Central memory CD8-positive, alpha-beta T cell (primary cell): ENCODE results near the gene TBC1D22A.

Source experiments
- ATAC-seq: fragments of 150-1000 bp; cut with Tn5 transposase; replicated peaks from 2 replicates; pipeline ENCODE4 v1.10.0; 2022; ENCODE audit warnings: mild to moderate bottlenecking, moderate FRiP score, moderate number of reproducible peaks; ENCODE audit not compliant: poor library complexity, severe bottlenecking; ENCODE audit errors: extremely low read depth
- DNase-seq, 2 donors: peaks; one replicate each; pipeline ENCODE4 v3.0.0; 2021; ENCODE audit warnings: low spot score in 2 of 2
- H3K27ac Mint-ChIP-seq: one replicate; pipeline ENCODE4 v1.8.0; 2022; ENCODE audit warnings: low read depth, mild to moderate bottlenecking, moderate library complexity, mixed read lengths
- H3K27me3 Mint-ChIP-seq: one replicate; pipeline ENCODE4 v1.8.0; 2022; ENCODE audit warnings: mixed read lengths
- H3K36me3 Mint-ChIP-seq: one replicate; pipeline ENCODE4 v1.8.0; 2022; ENCODE audit warnings: mild to moderate bottlenecking, moderate library complexity, mixed read lengths; ENCODE audit not compliant: insufficient read depth
- H3K4me1 Mint-ChIP-seq: one replicate; pipeline ENCODE4 v1.8.0; 2022; ENCODE audit warnings: mixed read lengths
- H3K4me3 Mint-ChIP-seq: one replicate; pipeline ENCODE4 v1.8.0; 2022; ENCODE audit warnings: mild to moderate bottlenecking, moderate library complexity, mixed read lengths
- H3K9me3 Mint-ChIP-seq: one replicate; pipeline ENCODE4 v1.8.0; 2022; ENCODE audit warnings: mixed read lengths

TBC1D22A gene

DNA sequence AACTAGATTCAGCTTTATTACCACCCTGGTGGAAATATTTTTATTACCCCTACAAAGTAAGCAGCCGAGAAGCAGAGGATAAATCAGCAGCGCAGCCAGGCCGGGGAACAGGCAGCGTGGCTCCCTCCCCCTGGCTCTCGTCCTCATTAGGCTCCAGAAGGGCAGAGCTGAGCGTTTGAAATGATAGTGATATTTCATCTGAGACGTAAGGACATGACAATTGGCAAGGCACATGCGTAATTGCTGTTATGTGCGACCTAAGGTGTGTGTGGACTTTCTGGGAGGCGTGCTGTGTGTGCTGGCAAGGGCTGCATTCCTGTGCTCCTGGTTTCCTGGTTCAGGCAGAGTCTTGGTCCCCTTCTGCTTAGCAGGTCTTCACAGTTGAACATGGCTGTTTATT, 247.8 kb downstream of the TBC1D22A start:
- Mint-ChIP-seq H3K27me3 (no peaks in the 10 kb centered on the region), H3K36me3 (peaks cover 6% of the 10 kb centered on the region), H3K4me1 (peaks cover 10% of the 10 kb centered on the region), H3K9me3 (no peaks in the 10 kb centered on the region), H3K4me3 (no peak overlapping the region), H3K27ac (no peak overlapping the region)
- ATAC-seq (no peak), DNase-seq (no peak)

GRCh38 chr22:47011131-47011858, 248.8 kb downstream of the TBC1D22A start:
- H3K9me3 Mint-ChIP-seq: no peaks in the 10 kb centered on the region
- H3K4me1 Mint-ChIP-seq: peaks cover 15% of the 10 kb centered on the region
- peaks cover 6% of the 10 kb centered on the region for H3K36me3 Mint-ChIP-seq
- no peak overlapping the region for H3K27ac Mint-ChIP-seq
- H3K4me3 Mint-ChIP-seq: no peak overlapping the region
- no peak for DNase-seq
- no peaks in the 10 kb centered on the region for H3K27me3 Mint-ChIP-seq
- no peak for ATAC-seq

DNA sequence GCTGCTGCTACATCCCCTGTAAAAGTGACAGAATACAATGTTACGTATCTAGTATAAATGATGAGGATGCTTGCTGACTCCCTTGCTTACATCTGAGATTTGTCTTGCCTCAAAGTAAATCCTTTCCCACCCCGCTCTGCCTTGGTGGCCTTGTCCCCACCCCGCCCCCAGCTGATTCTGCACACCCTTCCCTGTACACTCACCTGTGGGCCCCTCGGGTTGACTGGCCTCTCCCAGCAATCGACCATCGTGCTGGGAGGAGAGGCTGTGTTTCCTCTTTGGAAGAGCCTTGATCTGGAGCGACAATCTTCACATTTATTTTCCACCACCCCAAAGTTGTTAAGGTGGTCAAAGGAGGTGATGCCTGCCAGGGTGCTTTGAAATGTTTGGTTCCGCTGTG, 249.4 kb downstream of the TBC1D22A start:
- Mint-ChIP-seq H3K9me3 (no peaks in the 10 kb centered on the region), H3K4me1 (peaks cover 15% of the 10 kb centered on the region), H3K27ac (no peak overlapping the region), H3K36me3 (peaks cover 6% of the 10 kb centered on the region), H3K27me3 (no peaks in the 10 kb centered on the region), H3K4me3 (no peak overlapping the region)
- no peak for DNase-seq
- no peak for ATAC-seq

DNA sequence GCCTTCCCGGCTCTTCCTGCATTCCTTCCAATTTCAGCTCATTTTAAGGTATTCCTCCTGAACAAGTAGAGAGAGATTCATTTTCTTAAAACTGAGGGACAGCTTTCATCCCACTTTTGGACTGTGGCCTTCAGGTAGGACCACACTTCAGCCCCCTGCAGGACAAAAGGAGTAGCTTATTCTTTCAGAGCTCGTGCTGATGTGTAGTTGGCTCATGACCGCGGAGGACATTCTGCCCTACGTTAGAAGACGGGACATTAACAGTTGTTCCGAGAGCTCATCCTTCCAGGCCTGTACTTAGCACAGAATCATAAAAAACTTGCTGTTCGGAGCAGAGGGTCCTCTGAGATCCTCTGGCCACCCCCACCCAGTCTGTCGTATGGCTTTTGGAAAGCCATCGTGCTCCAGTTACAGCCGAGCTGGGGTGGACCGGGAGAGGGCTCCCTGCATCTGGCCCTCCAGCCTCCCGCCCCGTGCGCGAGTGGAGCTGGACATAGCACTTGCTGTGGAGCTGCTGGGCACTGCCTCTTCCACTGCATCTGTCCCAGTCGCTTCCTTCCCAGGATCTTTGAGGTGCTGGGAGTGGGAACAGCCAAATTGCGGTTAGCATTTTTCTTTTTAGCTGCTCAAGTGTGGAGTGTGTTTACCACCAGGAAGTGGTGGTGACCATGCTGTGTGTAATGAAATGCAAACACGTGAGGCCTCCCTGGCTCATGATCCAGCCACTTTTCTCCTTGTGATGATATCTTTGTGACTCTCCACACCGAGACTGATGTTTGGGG, 250.3 kb downstream of the TBC1D22A start:
- H3K9me3 Mint-ChIP-seq: no peaks in the 10 kb centered on the region
- no peak overlapping the region for H3K4me3 Mint-ChIP-seq
- no peaks in the 10 kb centered on the region for H3K27me3 Mint-ChIP-seq
- peaks cover 15% of the 10 kb centered on the region for H3K4me1 Mint-ChIP-seq
- ATAC-seq: no peak
- no peak overlapping the region for H3K27ac Mint-ChIP-seq
- no peak for DNase-seq
- peaks cover 11% of the 10 kb centered on the region for H3K36me3 Mint-ChIP-seq

DNA sequence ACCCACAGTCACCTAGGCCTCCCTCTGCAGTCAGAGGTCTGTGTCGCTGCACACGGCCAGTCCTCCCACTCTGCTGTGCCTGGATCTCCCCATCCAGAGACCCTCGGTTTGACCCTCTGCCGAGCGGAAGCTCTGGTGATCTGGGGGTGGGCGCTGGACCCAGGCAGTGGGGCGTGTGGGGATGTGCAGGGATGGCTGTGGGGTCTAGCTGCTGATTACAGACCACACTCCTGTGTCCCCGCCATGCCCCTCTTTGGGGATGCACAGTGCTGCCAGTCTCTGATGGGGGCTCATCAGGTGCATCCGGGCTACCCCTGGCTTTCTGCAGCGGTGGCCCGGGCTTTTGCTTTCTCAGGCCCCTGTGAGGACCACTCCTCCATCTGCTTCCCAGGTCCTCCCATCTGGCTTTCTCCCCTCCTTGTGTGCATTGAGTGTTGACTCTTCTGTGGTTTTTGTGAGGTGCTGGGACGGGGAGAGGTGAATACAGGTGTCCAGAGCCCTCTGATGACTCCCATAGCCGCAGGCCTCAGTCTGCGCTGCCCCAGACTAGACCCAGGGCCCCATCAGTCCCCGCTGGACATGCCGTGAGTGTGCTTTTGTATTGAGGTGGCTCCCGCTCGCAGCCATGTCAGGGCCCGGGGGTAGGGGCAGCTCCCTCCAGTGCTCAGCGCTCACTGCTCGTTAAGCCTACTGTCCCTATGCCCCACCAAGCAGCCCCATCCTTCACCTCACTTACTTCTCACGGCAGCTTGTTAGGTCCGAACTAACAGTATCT, 251.6 kb downstream of the TBC1D22A start:
- Mint-ChIP-seq H3K9me3 (no peaks in the 10 kb centered on the region), H3K27me3 (no peaks in the 10 kb centered on the region)

GRCh38 chr22:47014636-47015345, 252.3 kb downstream of the TBC1D22A start:
- ATAC-seq: no peak

More for the DNA sequence above, 251.6 kb downstream of the TBC1D22A start:
- no peak overlapping the region for H3K4me3 Mint-ChIP-seq
- peaks cover 11% of the 10 kb centered on the region for H3K36me3 Mint-ChIP-seq
- ATAC-seq: no peak
- peaks cover 19% of the 10 kb centered on the region for H3K4me1 Mint-ChIP-seq
- no peak for DNase-seq
- H3K27ac Mint-ChIP-seq: no peak overlapping the region

GRCh38 chr22:47015589-47016178, 253.2 kb downstream of the TBC1D22A start:
- Mint-ChIP-seq H3K4me3 (no peak overlapping the region), H3K36me3 (peaks cover 11% of the 10 kb centered on the region), H3K27me3 (no peaks in the 10 kb centered on the region), H3K9me3 (no peaks in the 10 kb centered on the region), H3K27ac (peak overlapping the region; percentile 25), H3K4me1 (peaks cover 30% of the 10 kb centered on the region)
- no peak for DNase-seq
- no peak for ATAC-seq

More at GRCh38 chr22:47014636-47015345, 252.3 kb downstream of the TBC1D22A start:
- no peaks in the 10 kb centered on the region for H3K9me3 Mint-ChIP-seq
- H3K4me1 Mint-ChIP-seq: peaks cover 26% of the 10 kb centered on the region
- no peak overlapping the region for H3K27ac Mint-ChIP-seq
- H3K4me3 Mint-ChIP-seq: no peak overlapping the region
- no peaks in the 10 kb centered on the region for H3K27me3 Mint-ChIP-seq
- H3K36me3 Mint-ChIP-seq: peaks cover 11% of the 10 kb centered on the region
- DNase-seq: no peak

DNA sequence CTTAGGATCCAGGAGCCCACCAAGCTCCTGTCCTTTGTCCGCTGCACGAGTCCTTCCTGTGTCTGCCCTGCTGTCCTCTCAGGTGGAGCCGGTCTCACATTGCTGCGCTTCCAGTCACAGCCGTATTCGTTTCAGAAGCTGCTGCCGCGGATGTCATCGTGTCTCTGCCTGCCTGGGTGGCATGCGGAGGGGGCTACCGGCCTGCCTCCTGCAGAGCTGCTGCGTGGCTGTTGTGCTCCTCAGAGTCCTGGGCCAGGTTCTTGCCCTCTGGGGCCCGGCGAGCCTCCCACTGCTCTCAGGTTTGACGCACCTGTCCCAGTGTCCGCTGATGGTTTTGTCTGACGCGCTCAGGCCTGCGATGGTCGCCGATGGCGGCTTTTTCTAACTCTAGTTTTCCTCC, 254.2 kb downstream of the TBC1D22A start:
- ATAC-seq (no peak), DNase-seq (no peak)
- H3K27ac Mint-ChIP-seq: peak overlapping the region; percentile 68
- no peak overlapping the region for H3K4me3 Mint-ChIP-seq
- no peaks in the 10 kb centered on the region for H3K9me3 Mint-ChIP-seq
- H3K4me1 Mint-ChIP-seq: peaks cover 34% of the 10 kb centered on the region
- H3K27me3 Mint-ChIP-seq: no peaks in the 10 kb centered on the region
- H3K36me3 Mint-ChIP-seq: peaks cover 9% of the 10 kb centered on the region

- Mint-ChIP-seq H3K9me3 (no peaks in the 10 kb centered on the region), H3K36me3 (peaks cover 9% of the 10 kb centered on the region), H3K4me1 (peaks cover 39% of the 10 kb centered on the region), H3K27me3 (no peaks in the 10 kb centered on the region), H3K4me3 (no peak overlapping the region), H3K27ac (no peak overlapping the region)
- DNase-seq (no peak), ATAC-seq (no peak)
Measured at GRCh38 chr22:47017245-47017644, 254.8 kb downstream of the TBC1D22A start.

DNA sequence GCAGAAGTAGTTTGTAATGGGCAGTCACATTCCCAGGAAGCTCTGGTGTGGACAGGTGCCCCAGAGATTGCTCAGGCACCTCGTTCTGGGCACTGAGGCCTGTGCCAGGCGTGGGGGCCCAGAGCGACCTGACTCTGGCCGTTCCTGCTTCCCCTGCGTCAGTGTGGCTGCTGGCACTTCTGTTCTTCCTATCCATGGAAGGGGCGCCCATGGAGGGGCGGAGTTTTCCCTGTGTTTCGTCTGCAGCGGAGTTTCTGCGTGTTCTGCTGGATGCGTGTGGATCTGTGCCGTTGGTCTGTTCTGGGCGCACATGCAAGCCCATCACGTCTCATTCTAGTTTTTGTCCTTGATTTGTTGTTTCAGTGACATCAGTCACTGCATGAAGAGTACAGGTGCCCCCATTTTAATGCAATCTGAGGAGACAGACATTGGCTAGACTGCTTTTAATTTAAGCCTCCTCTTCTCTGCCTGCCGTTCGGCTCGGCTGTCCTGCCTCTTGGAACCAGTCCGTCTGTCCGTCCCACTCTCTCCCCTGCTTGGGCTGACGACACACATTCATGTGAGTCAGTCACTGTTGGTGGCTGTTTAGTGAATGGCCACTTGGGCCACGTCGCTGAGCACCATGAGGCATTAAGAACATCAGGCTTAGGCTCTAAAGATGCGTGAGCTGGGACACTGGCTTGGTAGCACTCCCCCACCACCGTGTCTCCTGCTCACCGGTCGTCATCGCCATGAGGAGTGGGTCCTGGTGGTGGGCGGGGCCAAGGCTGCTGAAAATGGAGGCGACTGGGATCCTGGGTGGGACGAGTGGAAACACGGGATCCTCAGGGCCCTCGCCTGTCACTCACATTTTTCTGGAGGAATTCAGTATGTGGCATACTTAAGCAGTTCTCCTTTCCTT, 255.8 kb downstream of the TBC1D22A start:
- Mint-ChIP-seq H3K36me3 (peaks cover 7% of the 10 kb centered on the region), H3K4me3 (no peak overlapping the region), H3K27me3 (no peaks in the 10 kb centered on the region), H3K9me3 (no peaks in the 10 kb centered on the region), H3K27ac (no peak overlapping the region), H3K4me1 (peaks cover 35% of the 10 kb centered on the region)
- DNase-seq (no peak), ATAC-seq (no peak)

- Mint-ChIP-seq H3K9me3 (no peaks in the 10 kb centered on the region), H3K27me3 (no peaks in the 10 kb centered on the region), H3K4me1 (peaks cover 41% of the 10 kb centered on the region), H3K27ac (no peak overlapping the region), H3K36me3 (peaks cover 5% of the 10 kb centered on the region), H3K4me3 (no peak overlapping the region)
- DNase-seq (no peak), ATAC-seq (no peak)
Measured at GRCh38 chr22:47019012-47019790, 256.8 kb downstream of the TBC1D22A start.
